Lung (tissue), 12 donors: Measurements from ENCODE around the gene KCNE4. TPM values are rescaled to one million over a fixed set of nuclear protein-coding genes. Genes with fewer than 3 reads are reported as not detected.

Experiments
- ATAC-seq: fragments of 200-7000 bp; cut with Tn5 transposase; one replicate; pipeline ENCODE4 v1.9.1; 2020; ENCODE audit warnings: moderate number of reproducible peaks; ENCODE audit not compliant: insufficient read depth, low FRiP score
- DNase-seq, 3 donors: peaks; one replicate each; pipeline ENCODE4 v3.0.0-alpha.2; 2013 to 2017
- H3K27ac ChIP-seq, 2 donors: one replicate each; pipeline ENCODE4 v1.5.1; 2013; ENCODE audit warnings: mild to moderate bottlenecking in 2 of 2, moderate library complexity in 2 of 2, control low read depth in 1 of 2, inconsistent platforms in 1 of 2, low read depth in 1 of 2, low read length in 1 of 2
- H3K27me3 ChIP-seq, 3 donors: one replicate each; pipeline ENCODE4 v1.5.1; 2013; ENCODE audit warnings: low read length in 2 of 3; ENCODE audit not compliant: control insufficient read depth in 3 of 3, insufficient read depth in 3 of 3
- H3K36me3 ChIP-seq, 4 donors: one replicate each; pipeline ENCODE4 v1.5.1; 2013; ENCODE audit warnings: low read length in 4 of 4, mild to moderate bottlenecking in 1 of 4, moderate library complexity in 1 of 4; ENCODE audit not compliant: control insufficient read depth in 4 of 4, insufficient read depth in 4 of 4
- H3K4me1 ChIP-seq, 5 donors: one replicate each; pipeline ENCODE4 v1.5.1; 2013; ENCODE audit warnings: low read length in 5 of 5, mild to moderate bottlenecking in 2 of 5, moderate library complexity in 1 of 5; ENCODE audit not compliant: control insufficient read depth in 5 of 5, insufficient read depth in 5 of 5
- H3K4me3 ChIP-seq: one replicate; pipeline ENCODE4 v1.5.1; 2013; ENCODE audit warnings: mild to moderate bottlenecking, control low read depth, moderate library complexity
- H3K9ac ChIP-seq, 2 donors: one replicate each; pipeline ENCODE4 v1.5.1; 2013; ENCODE audit warnings: low read length in 2 of 2, control low read depth in 1 of 2; ENCODE audit not compliant: insufficient read depth in 1 of 2
- H3K9me3 ChIP-seq, 4 donors: one replicate each; pipeline ENCODE4 v1.5.1; 2013; ENCODE audit warnings: low read length in 3 of 4, mild to moderate bottlenecking in 1 of 4, moderate library complexity in 1 of 4; ENCODE audit not compliant: control insufficient read depth in 4 of 4, insufficient read depth in 3 of 4
- CTCF ChIP-seq: IDR thresholded peaks from 2 replicates; pipeline ENCODE4 v1.5.1; 2012; ENCODE audit warnings: mild to moderate bottlenecking; ENCODE audit errors: control extremely low read depth, extremely low read depth
- WGBS, 2 donors: extraction: QIAGEN DNeasy Blood & Tissue Kit; methylation state at CpG; one replicate each; pipeline ENCODE4 v1.1.7; 2013; 5-methylcytosine and 5-hydroxymethylcytosine counted together
- polyA plus RNA-seq, 2 donors: library from polyadenylated mRNA; stranded (reverse); fragments of 200-250 nt; gene quantifications; one replicate each; pipeline ENCODE4 v1.2.1, GENCODE V29; 2013
- total RNA-seq, 2 donors: library from RNA; depleted of rRNA in 1 of 2; stranded (reverse); fragments of >200 nt in 1 of 2; gene quantifications; one replicate each; pipeline ENCODE4 v1.2.1, GENCODE V29; 2014 to 2021
- donor health status: control.
- donor health status: control.
- donor health status: Bipolar disorder and iron deficiency.
- donor health status: healthy.
- donor health status: DM: yes; HTN: yes; CAD: no.

Gene KCNE4
- total and polyA plus RNA-seq, 4 donors = 0.79 to 5.3 (median 1.0) TPM

- no peaks in the 10 kb centered on the region for H3K4me1 ChIP-seq
- H3K9me3 ChIP-seq = peaks cover 0 to 2% (median 0%) of the 10 kb centered on the region in 4 donors
- no peak overlapping the region for H3K27ac ChIP-seq
- WGBS, 2 donors = 75 to 82% methylated on average over 6 of the region's 6 CpGs
- ATAC-seq (no peak), DNase-seq (no peak)
- H3K27me3 ChIP-seq = no peaks in the 10 kb centered on the region
- TF ChIP-seq CTCF = no peak
- no peak overlapping the region for H3K4me3 ChIP-seq
- no peak overlapping the region for H3K9ac ChIP-seq
- no peaks in the 10 kb centered on the region for H3K36me3 ChIP-seq
These were observed 39.7 kb upstream of the KCNE4 start for GRCh38 chr2:223012291-223012690.

- no peak for TF ChIP-seq CTCF
- ATAC-seq = no peak
- Histone ChIP-seq H3K27me3 (no peaks in the 10 kb centered on the region), H3K4me1 (no peaks in the 10 kb centered on the region), H3K36me3 (no peaks in the 10 kb centered on the region), H3K27ac (no peak overlapping the region), H3K4me3 (no peak overlapping the region), H3K9ac (no peak overlapping the region), H3K9me3 (no peaks in the 10 kb centered on the region)
- DNase-seq = no peak
- 78 to 81% methylated on average over 3 of the region's 3 CpGs for WGBS, 2 donors
These were observed 32.5 kb upstream of the KCNE4 start for GRCh38 chr2:223019390-223019930.

- Histone ChIP-seq H3K9me3 (no peaks in the 10 kb centered on the region), H3K27me3 (no peaks in the 10 kb centered on the region), H3K4me3 (no peak overlapping the region), H3K4me1 (peaks cover 0 to 1% (median 0%) of the 10 kb centered on the region in 5 donors), H3K9ac (no peak overlapping the region), H3K36me3 (no peaks in the 10 kb centered on the region), H3K27ac (no peak overlapping the region)
- no peak for TF ChIP-seq CTCF
- 87 to 89% methylated on average over 7 of the region's 7 CpGs for whole genome bisulfite sequencing, 2 donors
- no peak for ATAC-seq
- no peak for DNase-seq
These were observed 31.8 kb upstream of the KCNE4 start for GRCh38 chr2:223019987-223020717.
